ACC112 (cell line): ENCODE data around the gene FBXO28.
"Not testable (repeated sequence)": the region's sequence is repeated elsewhere in the genome, so short reads cannot be mapped to it uniquely, and the experiment has no call there.

ENCODE experiments used
- H2AFZ ChIP-seq: fragments of 200-600 bp; sonication (generic); one replicate; pipeline ENCODE4 v1.6.0; 2017; ENCODE audit warnings: antibody characterized with exemption, low read length; ENCODE audit not compliant: unreplicated experiment
- H3K27ac ChIP-seq: fragments of 200-600 bp; sonication (generic); 2 replicates; pipeline ENCODE4 v1.5.1; 2014; ENCODE audit warnings: low read depth, mild to moderate bottlenecking, antibody characterized with exemption, low read length, moderate library complexity
- H3K27me3 ChIP-seq: fragments of 200-600 bp; sonication (generic); 2 replicates; pipeline ENCODE4 v1.6.1; 2014; ENCODE audit warnings: mild to moderate bottlenecking, antibody characterized with exemption, low read length, moderate library complexity, mixed read lengths; ENCODE audit not compliant: insufficient read depth
- H3K36me3 ChIP-seq: fragments of 200-600 bp; sonication (generic); 2 replicates; pipeline ENCODE4 v1.6.1; 2016; ENCODE audit warnings: mild to moderate bottlenecking, antibody characterized with exemption, low read length, moderate library complexity, mixed read lengths; ENCODE audit not compliant: insufficient read depth
- H3K4me1 ChIP-seq: fragments of 200-600 bp; sonication (generic); one replicate; pipeline ENCODE4 v1.6.1; 2016; ENCODE audit warnings: low read length, mixed read lengths; ENCODE audit not compliant: insufficient read depth, unreplicated experiment, control insufficient read depth
- H3K4me3 ChIP-seq: fragments of 200-600 bp; sonication (generic); 2 replicates; pipeline ENCODE4 v1.5.1; 2014; ENCODE audit warnings: mild to moderate bottlenecking, low read depth, low read length
- H3K79me2 ChIP-seq: fragments of 200-600 bp; sonication (generic); one replicate; pipeline ENCODE4 v1.6.0; 2016; ENCODE audit warnings: low read length; ENCODE audit not compliant: control insufficient read depth, unreplicated experiment, insufficient read depth

The FBXO28 gene

DNA sequence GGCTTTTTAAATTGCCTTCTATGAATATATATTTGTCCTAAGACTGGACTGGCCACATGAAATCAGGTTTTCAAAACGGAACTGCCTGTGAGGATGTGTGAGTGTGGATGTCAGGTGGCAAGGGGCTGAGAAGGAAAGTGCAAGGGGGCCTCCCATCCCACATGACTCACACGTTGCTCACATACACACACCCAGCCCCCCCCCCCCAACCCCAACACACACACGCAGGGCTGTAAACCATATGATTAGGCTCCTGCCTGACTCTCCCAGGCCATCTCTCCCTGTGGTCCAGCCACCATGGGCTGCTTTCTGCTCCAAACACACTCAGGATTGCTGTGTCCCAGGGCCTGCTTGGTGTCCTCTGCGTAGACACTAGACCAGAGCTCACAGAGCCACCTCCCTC lies 91.5 kb downstream of the FBXO28 start:
- Histone ChIP-seq H3K27ac (peak overlapping the region; percentile 89), H3K27me3 (no peaks in the 10 kb centered on the region), H3K4me1 (peaks cover 19% of the 10 kb centered on the region), H2AFZ (peak overlapping the region; percentile 53), H3K4me3 (peak overlapping the region; percentile 39; the same call in 1 of the 2 replicates), H3K79me2 (no peaks in the 10 kb centered on the region), H3K36me3 (no peaks in the 10 kb centered on the region)

DNA sequence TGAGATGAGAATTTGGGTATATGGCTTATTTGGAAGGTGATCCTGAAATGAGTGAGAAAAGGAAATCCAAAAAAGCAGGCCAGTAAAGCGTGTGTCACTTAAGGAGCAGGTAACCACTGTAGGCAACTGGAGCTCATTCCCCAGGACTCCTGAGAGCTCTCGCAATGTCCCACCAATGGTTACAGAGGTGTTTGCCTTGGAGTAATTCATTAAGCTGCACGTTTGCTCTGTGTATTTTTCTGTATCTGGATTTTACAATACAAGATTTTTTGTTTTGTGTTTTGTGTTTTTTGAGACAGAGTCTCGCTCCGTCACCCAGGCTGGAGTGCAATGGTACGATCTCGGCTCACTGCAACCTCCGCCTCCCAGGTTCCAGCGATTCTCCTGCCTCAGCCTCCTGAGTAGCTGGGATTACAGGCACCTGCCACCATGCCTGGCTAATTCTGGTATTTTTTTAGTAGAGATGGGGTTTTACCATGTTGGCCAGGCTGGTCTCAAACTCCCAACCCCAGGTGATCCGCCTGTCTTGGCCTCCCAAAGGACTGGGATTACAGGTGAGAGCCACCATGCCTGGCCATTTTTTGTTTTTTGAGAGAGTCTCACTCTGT lies 92.1 kb downstream of the FBXO28 start:
- not testable (repeated sequence) for H3K36me3 ChIP-seq, H3K27me3 ChIP-seq, H3K4me3 ChIP-seq, H3K79me2 ChIP-seq
- H3K4me1 ChIP-seq, result peaks cover 19% of the 10 kb centered on the region
- H3K27ac ChIP-seq, result peak overlapping the region; percentile 89
- H2AFZ ChIP-seq, result peak overlapping the region; percentile 53

DNA sequence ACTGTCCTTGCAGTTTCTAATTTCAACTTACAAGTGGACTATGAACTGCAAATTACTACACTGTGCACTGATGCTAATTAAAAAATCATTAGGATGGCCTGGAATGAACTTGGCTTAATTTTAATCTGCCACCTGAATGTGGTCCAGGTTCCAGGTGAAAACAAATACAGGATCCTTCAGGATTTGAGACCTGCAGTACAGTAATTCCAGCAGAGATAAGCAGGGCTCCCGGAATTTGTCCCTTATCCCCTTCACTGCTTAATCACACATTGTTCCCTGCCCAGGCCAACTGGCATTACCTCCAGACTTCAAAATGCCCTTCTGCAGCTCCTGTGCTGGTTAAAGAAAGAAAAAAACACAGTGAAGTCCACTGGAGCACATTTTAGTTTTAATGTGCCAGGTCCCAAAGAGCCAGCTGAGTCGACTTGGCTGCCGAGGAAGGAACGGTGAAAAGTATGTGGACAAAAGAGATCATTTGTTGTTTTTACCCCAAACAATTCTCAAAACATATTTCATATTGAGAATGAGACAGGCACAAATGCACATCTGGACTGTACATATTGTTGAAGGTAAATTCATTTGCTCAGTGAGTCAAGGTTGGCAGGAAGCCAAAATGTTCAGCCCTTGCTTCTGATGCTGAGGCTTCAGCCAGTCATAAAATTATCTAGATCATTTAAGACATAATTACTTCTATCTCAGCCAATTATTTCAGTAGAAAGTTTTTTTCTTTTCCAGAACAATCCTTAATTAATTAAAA lies 97.5 kb downstream of the FBXO28 start:
- Histone ChIP-seq H2AFZ (no peak overlapping the region), H3K4me1 (peaks cover 7% of the 10 kb centered on the region), H3K27me3 (no peaks in the 10 kb centered on the region), H3K36me3 (no peaks in the 10 kb centered on the region), H3K27ac (no peak overlapping the region), H3K4me3 (no peak overlapping the region), H3K79me2 (no peaks in the 10 kb centered on the region)
